ENCODE results near the gene MINDY1. TPM values are rescaled to one million over a fixed set of nuclear protein-coding genes. Genes with fewer than 3 reads are reported as not detected.

The MINDY1 gene
- total RNA-seq, 2 experiments from 2014 or later, result 4.2 to 7.0 TPM

DNA sequence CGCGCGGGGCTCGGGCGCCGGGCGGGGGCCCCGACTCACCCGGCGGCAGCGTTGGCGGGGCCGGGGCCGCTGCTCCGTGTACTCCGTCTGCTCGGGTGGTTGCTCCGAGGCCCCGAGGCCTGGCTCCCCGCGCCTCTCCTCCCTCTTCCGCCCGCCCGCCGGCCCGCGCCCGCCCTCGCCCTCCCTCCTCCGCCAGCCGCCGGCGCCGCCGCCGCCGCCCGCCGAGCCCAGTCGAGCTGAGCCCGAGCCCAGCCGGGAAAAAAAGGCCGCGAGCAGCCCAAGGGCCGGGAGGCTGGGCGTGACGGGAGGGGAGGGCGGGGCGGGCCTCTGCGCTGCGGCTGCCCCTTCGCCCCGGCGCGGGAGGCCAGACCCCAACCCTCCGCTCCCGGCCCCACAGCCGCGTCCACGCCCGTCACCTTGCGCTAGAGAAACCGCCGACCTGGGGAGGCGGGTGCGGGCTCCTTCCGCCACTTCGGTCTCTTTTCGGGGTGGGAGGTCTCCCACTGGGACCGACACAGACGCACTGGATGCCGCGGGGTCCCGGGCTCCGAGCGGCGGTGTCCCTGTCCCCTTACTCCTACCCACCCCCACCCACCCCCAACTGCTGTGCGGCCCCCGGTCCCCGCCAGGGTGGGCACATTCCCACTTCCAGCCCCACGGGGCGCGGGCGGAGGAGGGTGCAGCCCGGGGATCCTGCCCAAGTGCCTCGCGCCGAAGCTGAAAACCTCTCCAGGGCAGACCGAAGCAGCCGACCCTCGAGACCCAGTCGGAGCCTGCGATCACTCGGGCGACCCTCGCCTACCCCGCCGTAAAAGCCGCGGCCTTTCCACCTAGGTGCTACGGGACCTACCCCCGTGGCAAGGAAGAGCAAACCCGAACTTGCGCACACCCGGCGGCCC lies 31.9 kb downstream of the MINDY1 start, which contains the start of gene CERS2:
Gene CERS2, minus strand, starts transcription at position 256 of the 899 bp plus-strand sequence. CDS start 5,745 bp downstream, outside the sequence.
- CTCF ChIA-PET, result interaction anchor here (1.1 to 2.6 kb wide), 7 partner anchors 9 to 415 kb away, joined by 3 to 9 read pairs (median 3); partner anchors contain the start of gene MINDY1
- Mint-ChIP-seq H3K36me3 (peaks cover 3% of the 10 kb centered on the region), H3K4me1 (peaks cover 64% of the 10 kb centered on the region), H3K4me3 (peak within 1 kb of the TSS; percentile 88), H3K9me3 (ENCODE audit: low read depth) (no peaks in the 10 kb centered on the region), H3K27ac (peak within 1 kb of the TSS; percentile 80), H3K27me3 (no peaks in the 10 kb centered on the region)
- ATAC-seq, result peak; percentile 62
- DNase-seq, result peak; percentile 80

GRCh38 chr1:150973836-150974579 lies 32.7 kb downstream of the MINDY1 start:
- Mint-ChIP-seq H3K27ac (peak overlapping the region; percentile 80), H3K9me3 (ENCODE audit: low read depth) (no peaks in the 10 kb centered on the region), H3K27me3 (no peaks in the 10 kb centered on the region), H3K36me3 (peaks cover 3% of the 10 kb centered on the region), H3K4me3 (peak overlapping the region; percentile 88), H3K4me1 (peaks cover 61% of the 10 kb centered on the region)
- peak; percentile 62 for DNase-seq
- peak; percentile 54 for ATAC-seq
- CTCF ChIA-PET, result interaction anchor here (0.7 to 2.6 kb wide), 15 partner anchors 8 to 463 kb away, joined by 3 to 9 read pairs (median 3); no protein-coding TSS in a partner anchor

DNA sequence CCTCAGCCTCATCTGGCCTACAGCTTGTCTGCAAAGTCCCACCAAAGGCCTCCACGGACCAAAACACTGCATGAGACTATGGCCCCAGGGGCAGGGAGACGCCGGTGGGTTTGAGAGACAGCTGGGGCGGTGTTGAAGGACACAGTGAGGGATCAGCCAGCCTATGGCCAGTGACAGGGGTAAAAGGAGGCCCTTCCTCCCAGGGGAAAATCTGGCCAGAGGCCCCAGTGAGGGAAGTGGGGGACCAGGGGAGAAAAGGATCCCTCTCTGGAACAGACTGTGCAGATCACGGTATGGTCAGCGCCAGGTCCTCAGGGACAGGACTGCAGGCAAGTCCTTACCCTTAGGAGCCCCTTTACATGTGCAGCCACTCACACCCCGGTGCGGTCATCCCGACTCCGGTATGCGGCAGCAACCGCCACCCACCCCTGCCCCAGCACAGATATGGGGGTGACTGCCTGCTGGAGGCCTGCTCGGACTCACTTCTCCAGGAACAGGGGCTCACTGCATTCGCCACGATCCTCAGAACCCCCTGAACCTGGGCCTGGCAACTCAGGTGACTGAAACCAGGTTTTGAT lies 33.4 kb downstream of the MINDY1 start:
- H3K36me3 Mint-ChIP-seq, result peaks cover 7% of the 10 kb centered on the region
- peaks cover 57% of the 10 kb centered on the region for H3K4me1 Mint-ChIP-seq
- H3K27ac Mint-ChIP-seq, result peak overlapping the region; percentile 80
- no peaks in the 10 kb centered on the region for H3K27me3 Mint-ChIP-seq
- peak; percentile 60 for DNase-seq
- H3K9me3 Mint-ChIP-seq (ENCODE audit: low read depth), result no peaks in the 10 kb centered on the region
- peak overlapping the region; percentile 88 for H3K4me3 Mint-ChIP-seq
- peak; percentile 5 for ATAC-seq
- CTCF ChIA-PET, result interaction anchor here (0.7 to 2.6 kb wide), 16 partner anchors 8 to 462 kb away, joined by 3 to 9 read pairs (median 3); partner anchors contain the start of gene MINDY1

DNA sequence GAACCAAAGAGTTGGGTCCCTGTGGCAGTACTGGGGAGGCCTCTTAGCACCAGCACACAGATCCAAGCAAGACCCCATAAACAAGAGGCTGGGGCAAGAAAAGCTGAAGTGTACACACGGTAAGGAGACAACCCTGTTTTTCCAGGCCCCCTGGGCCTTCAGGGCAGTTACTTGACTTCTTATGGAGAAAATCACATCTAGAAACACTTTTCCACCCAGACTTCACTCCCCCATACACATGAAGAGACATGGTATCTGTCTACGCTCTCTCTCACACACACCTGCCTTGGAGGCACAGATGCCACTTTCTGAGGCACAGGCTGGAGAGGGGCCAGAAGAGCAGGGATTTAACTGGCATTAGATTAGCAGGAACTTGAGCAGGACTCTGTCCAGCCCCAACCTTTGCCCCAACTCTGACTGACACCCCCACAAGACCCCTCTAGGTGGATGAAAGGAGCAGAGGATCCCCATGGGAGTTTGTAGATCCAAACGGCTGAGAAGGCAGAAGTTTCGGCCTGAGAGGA lies 34.2 kb downstream of the MINDY1 start:
- H3K27me3 Mint-ChIP-seq, result no peaks in the 10 kb centered on the region
- no peak for DNase-seq
- H3K4me1 Mint-ChIP-seq, result peaks cover 55% of the 10 kb centered on the region
- ATAC-seq, result no peak
- CTCF ChIA-PET, result interaction anchor here (0.6 to 3.1 kb wide), 5 partner anchors 7 to 412 kb away, joined by 3 to 18 read pairs (median 6); partner anchors contain the start of gene MINDY1
- peak overlapping the region; percentile 80 for H3K27ac Mint-ChIP-seq
- H3K4me3 Mint-ChIP-seq, result peak overlapping the region; percentile 88
- no peaks in the 10 kb centered on the region for H3K9me3 Mint-ChIP-seq (ENCODE audit: low read depth)
- H3K36me3 Mint-ChIP-seq, result peaks cover 15% of the 10 kb centered on the region

GRCh38 chr1:150971583-150972416 lies 34.9 kb downstream of the MINDY1 start:
- CTCF ChIA-PET, result interaction anchor here (2.7 to 3.1 kb wide), 2 partner anchors 8 to 24 kb away, joined by 11 to 18 read pairs; no protein-coding TSS in a partner anchor
- H3K36me3 Mint-ChIP-seq, result peaks cover 21% of the 10 kb centered on the region
- ATAC-seq, result no peak
- no peaks in the 10 kb centered on the region for H3K9me3 Mint-ChIP-seq (ENCODE audit: low read depth)
- DNase-seq, result no peak
- peak overlapping the region; percentile 88 for H3K4me3 Mint-ChIP-seq
- peak overlapping the region; percentile 80 for H3K27ac Mint-ChIP-seq
- peaks cover 48% of the 10 kb centered on the region for H3K4me1 Mint-ChIP-seq
- no peaks in the 10 kb centered on the region for H3K27me3 Mint-ChIP-seq

DNA sequence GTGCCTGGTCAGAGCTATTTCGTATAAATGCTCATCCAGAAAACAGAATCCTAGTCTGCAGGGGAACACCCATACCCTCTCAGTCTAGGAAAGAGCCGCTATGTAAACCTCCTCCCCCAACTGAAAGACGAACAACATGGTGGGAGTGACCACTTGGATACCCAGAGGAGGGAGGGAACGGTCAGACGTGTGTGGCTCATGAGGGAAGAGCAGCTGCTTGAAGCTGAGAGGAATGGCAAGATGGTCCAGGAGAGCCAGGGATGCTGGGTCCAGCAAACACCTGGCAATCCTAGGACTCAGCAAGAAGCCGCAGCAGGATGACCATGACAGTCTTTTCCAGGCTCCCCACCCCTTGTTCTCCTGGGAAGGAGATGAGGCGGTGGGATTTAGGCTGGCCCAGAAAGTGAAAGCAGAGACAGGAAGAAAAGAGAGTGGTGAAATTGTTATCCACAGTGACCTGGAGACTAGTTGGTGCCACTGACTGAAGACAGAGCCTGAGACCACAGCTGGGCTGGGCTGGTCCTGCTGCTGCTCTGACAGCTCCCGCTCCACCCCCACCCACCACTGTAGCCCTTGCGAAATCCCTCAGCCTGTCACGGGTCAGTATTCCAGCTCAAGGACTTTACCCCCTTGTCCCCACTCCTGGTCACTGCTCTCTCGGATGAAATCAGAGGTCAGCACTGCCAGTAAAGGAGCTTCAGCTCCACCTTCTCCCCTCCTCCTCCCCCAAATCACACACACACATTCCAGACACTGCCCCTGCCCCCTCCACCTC lies 35.7 kb downstream of the MINDY1 start:
- peaks cover 28% of the 10 kb centered on the region for H3K36me3 Mint-ChIP-seq
- CTCF ChIA-PET, result interaction anchor here (1.3 to 3.1 kb wide), 4 partner anchors 9 to 28 kb away, joined by 3 to 18 read pairs (median 9); no protein-coding TSS in a partner anchor
- peaks cover 41% of the 10 kb centered on the region for H3K4me1 Mint-ChIP-seq
- H3K9me3 Mint-ChIP-seq (ENCODE audit: low read depth), result no peaks in the 10 kb centered on the region
- no peak overlapping the region for H3K27ac Mint-ChIP-seq
- no peaks in the 10 kb centered on the region for H3K27me3 Mint-ChIP-seq
- no peak for DNase-seq
- no peak overlapping the region for H3K4me3 Mint-ChIP-seq
- ATAC-seq, result no peak

- no peak overlapping the region for H3K27ac Mint-ChIP-seq
- CTCF ChIA-PET, result interaction anchor here (0.8 to 3.1 kb wide), 7 partner anchors 10 to 409 kb away, joined by 3 to 18 read pairs (median 3); partner anchors contain the start of gene ANXA9
- H3K4me3 Mint-ChIP-seq, result no peak overlapping the region
- H3K36me3 Mint-ChIP-seq, result peaks cover 36% of the 10 kb centered on the region
- H3K9me3 Mint-ChIP-seq (ENCODE audit: low read depth), result no peaks in the 10 kb centered on the region
- ATAC-seq, result no peak
- no peaks in the 10 kb centered on the region for H3K27me3 Mint-ChIP-seq
- peaks cover 36% of the 10 kb centered on the region for H3K4me1 Mint-ChIP-seq
- DNase-seq, result no peak
These were observed 37.1 kb downstream of the MINDY1 start for GRCh38 chr1:150969626-150970025.

- H3K27ac Mint-ChIP-seq, result no peak overlapping the region
- no peaks in the 10 kb centered on the region for H3K27me3 Mint-ChIP-seq
- no peak for ATAC-seq
- CTCF ChIA-PET, result no interaction called here
- no peak overlapping the region for H3K4me3 Mint-ChIP-seq
- no peaks in the 10 kb centered on the region for H3K9me3 Mint-ChIP-seq (ENCODE audit: low read depth)
- H3K4me1 Mint-ChIP-seq, result peaks cover 35% of the 10 kb centered on the region
- peaks cover 47% of the 10 kb centered on the region for H3K36me3 Mint-ChIP-seq
- no peak for DNase-seq
These were observed 38.2 kb downstream of the MINDY1 start for GRCh38 chr1:150968491-150968890.

- no peaks in the 10 kb centered on the region for H3K27me3 Mint-ChIP-seq
- CTCF ChIA-PET, result no interaction called here
These were observed 38.8 kb downstream of the MINDY1 start for GRCh38 chr1:150967936-150968335.

DNA sequence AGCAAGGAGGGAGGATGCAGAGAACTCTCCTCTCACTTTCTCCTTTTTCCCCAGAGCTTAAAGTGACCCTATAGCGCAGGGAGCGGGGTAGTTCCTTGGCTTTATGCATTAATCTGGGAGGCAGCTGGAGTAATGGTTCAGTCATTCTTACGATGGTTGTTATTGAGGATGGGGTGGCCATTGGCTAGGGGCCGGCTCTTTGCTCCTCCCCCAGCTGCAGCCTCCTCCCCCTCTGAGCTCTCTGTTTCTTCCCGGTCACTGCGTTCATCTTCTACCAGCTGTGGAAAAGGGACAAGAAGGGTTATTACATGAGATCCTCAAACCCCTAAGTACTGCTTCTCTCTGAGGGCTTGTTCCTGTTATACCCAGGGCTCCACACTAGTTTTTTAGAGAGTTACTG lies 40.7 kb downstream of the MINDY1 start:
- Mint-ChIP-seq H3K36me3 (peaks cover 67% of the 10 kb centered on the region), H3K4me3 (no peak overlapping the region), H3K27ac (no peak overlapping the region), H3K9me3 (ENCODE audit: low read depth) (no peaks in the 10 kb centered on the region), H3K4me1 (peaks cover 12% of the 10 kb centered on the region), H3K27me3 (no peaks in the 10 kb centered on the region)
- no peak for ATAC-seq
- no peak for DNase-seq
- CTCF ChIA-PET, result interaction anchor here (0.6 to 1.7 kb wide), 5 partner anchors 8 to 45 kb away, joined by 3 to 6 read pairs (median 3); partner anchors contain the start of gene CERS2

More at GRCh38 chr1:150967936-150968335, 38.8 kb downstream of the MINDY1 start:
- no peak for ATAC-seq
- Mint-ChIP-seq H3K9me3 (ENCODE audit: low read depth) (no peaks in the 10 kb centered on the region), H3K27ac (no peak overlapping the region), H3K36me3 (peaks cover 53% of the 10 kb centered on the region), H3K4me3 (no peak overlapping the region), H3K4me1 (peaks cover 31% of the 10 kb centered on the region)
- no peak for DNase-seq

DNA sequence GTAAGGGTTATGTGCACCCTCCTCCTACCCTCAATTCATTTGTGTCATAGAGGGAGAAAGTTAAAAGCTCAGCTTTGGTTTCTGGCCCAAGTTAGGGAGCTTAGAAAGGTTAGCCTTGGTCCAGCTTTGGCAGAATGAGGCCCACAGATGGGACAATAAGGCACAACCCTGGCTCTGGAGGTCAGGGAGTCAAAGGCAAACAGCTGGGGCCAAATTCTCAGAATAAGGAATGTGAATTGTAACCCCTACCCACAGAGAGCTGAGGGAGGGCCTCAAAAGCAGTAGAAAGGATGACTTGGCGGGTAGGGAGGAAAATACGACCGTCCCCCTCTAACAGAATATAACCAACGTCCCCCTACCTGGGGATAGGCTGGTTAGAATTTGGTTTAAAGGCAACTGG lies 41.1 kb downstream of the MINDY1 start:
- CTCF ChIA-PET, result interaction anchor here (0.6 to 1.7 kb wide), 5 partner anchors 8 to 44 kb away, joined by 3 to 6 read pairs (median 3); partner anchors contain the start of gene CERS2
- Mint-ChIP-seq H3K27ac (no peak overlapping the region), H3K27me3 (no peaks in the 10 kb centered on the region), H3K4me3 (no peak overlapping the region), H3K9me3 (ENCODE audit: low read depth) (no peaks in the 10 kb centered on the region), H3K36me3 (peaks cover 69% of the 10 kb centered on the region), H3K4me1 (peaks cover 8% of the 10 kb centered on the region)
- DNase-seq (no peak), ATAC-seq (no peak)
